ENCODE results near the gene RAD54L. TPM values are rescaled to one million over a fixed set of nuclear protein-coding genes. Genes with fewer than 3 reads are reported as not detected.

Gene RAD54L
- total and polyA plus RNA-seq, 2 of the 4 experiments (the other 2 are of a cell fraction), result 4.8 to 10.6 TPM

DNA sequence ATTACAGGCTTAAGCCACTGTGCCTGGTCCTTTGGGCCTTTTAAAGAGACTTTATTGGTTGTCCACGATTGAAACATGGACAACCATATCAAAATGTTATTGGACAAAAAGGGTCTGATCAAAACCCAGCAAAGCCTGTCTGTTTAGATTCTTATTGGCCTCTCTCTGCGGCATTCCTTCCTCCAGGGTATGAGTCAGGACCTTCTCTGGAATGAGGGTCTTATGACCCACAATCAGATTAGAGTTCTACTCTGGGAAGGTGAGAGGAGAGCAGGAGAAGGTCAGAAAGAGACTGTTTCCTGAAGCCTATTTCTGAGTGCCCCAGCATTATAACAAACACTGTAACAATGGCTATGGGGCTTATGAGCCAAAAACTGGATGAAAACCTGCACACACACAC lies 36.5 kb upstream of the RAD54L start:
- H3K79me1 ChIP-seq (ENCODE audit: low read depth in 1 of 2, low read length in 2 of 2), result no peaks in the 10 kb centered on the region; a peak in 1 of 4 replicates
- no peak overlapping the region for H2AK9ac ChIP-seq (replicated peaks; ENCODE audit: low read depth, low read length, poor library complexity)
- in situ Hi-C loops (cut with MboI; ENCODE audit: low sequenced_read_pairs) (no loop called here), intact Hi-C loops (cut with micrococcal nuclease) (no loop called here), dilution Hi-C loops (cut with HindIII; ENCODE audit: low sequenced_read_pairs, unreplicated experiment) (no loop called here)
- peaks cover 2% of the 10 kb centered on the region; the same call in 1 of the 2 replicates for H3K4me1 ChIP-seq (ENCODE audit: control insufficient read depth, insufficient read depth, low read length)
- no peak overlapping the region for H2BK5ac ChIP-seq (ENCODE audit: low read depth, low read length, poor library complexity, severe bottlenecking)
- H3K4ac ChIP-seq (ENCODE audit: low read depth, low read length), result no peak overlapping the region
- H3K36me3 ChIP-seq (ENCODE audit: control insufficient read depth, insufficient read depth, low read length), result no peaks in the 10 kb centered on the region
- ChIA-PET POLR2A (ENCODE audit: unreplicated experiment) (no interaction called here), CTCF (interaction anchor here (1.1 kb wide), 1 partner anchor 13 kb away, joined by 4 read pairs; no protein-coding TSS in a partner anchor)
- H3K4me3 ChIP-seq (ENCODE audit: insufficient read depth, low read depth, low read length), result no peak overlapping the region
- H4K20me1 ChIP-seq (ENCODE audit: insufficient read depth, low read length), result no peaks in the 10 kb centered on the region
- H2AK5ac ChIP-seq (ENCODE audit: low read depth, low read length), result no peak overlapping the region
- H2BK15ac ChIP-seq (ENCODE audit: low read depth, low read length), result no peak overlapping the region
- WGBS, 2 experiments (ENCODE audit: extremely low coverage in 2 of 2, insufficient read length in 1 of 2), result 60% methylated on average over 1 of the region's 2 CpGs; no CpG with 5 or more reads in 1 of the 2 experiments
- H3K23ac ChIP-seq (ENCODE audit: low read depth, low read length), result no peak overlapping the region
- no peak for DNase-seq
- no TSS peak for BruUV-seq (replicated peaks)
- H3K9me3 ChIP-seq (ENCODE audit: control insufficient read depth, insufficient read depth, low read length), result no peaks in the 10 kb centered on the region
- H3K14ac ChIP-seq (replicated peaks; ENCODE audit: low read depth, low read length), result no peak overlapping the region
- H3K18ac ChIP-seq (ENCODE audit: low read depth, low read length), result no peak overlapping the region
- no peak overlapping the region for H3K4me2 ChIP-seq (ENCODE audit: low read depth, low read length)
- H2BK120ac ChIP-seq (ENCODE audit: low read depth, low read length), result no peak overlapping the region
- no peak overlapping the region for H3K27ac ChIP-seq (ENCODE audit: insufficient read depth, low read length)
- no peak overlapping the region for H3K9ac ChIP-seq (ENCODE audit: low read depth, low read length)
- H4K91ac ChIP-seq (ENCODE audit: insufficient read depth, low read depth, low read length), result no peak overlapping the region
- no peak overlapping the region for H4K5ac ChIP-seq (ENCODE audit: low read depth, low read length)
- no peak for ATAC-seq (ENCODE audit: low read depth)
- TF ChIP-seq, protein P1, sequence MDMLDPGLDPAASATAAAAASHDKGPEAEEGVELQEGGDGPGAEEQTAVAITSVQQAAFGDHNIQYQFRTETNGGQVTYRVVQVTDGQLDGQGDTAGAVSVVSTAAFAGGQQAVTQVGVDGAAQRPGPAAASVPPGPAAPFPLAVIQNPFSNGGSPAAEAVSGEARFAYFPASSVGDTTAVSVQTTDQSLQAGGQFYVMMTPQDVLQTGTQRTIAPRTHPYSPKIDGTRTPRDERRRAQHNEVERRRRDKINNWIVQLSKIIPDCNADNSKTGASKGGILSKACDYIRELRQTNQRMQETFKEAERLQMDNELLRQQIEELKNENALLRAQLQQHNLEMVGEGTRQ (IDR thresholded peaks at IDR 0.05; ENCODE audit: low read depth, low read length), result no peak
- TF ChIP-seq CEBPB (IDR thresholded peaks at IDR 0.05; ENCODE audit: low read depth, low read length) (no peak), BHLHE40 (IDR thresholded peaks at IDR 0.05; ENCODE audit: low read depth, low read length) (no peak), MXI1 (IDR thresholded peaks at IDR 0.05; ENCODE audit: borderline replicate concordance, low read depth, low read length) (no peak), RAD21 (IDR thresholded peaks at IDR 0.05; ENCODE audit: low read length) (no peak), MAZ (IDR thresholded peaks at IDR 0.05; ENCODE audit: borderline replicate concordance, low read depth, low read length) (no peak), MAFK (IDR thresholded peaks at IDR 0.05; ENCODE audit: low read depth, low read length) (no peak), ELK1 (IDR thresholded peaks at IDR 0.05; ENCODE audit: borderline replicate concordance, low read depth, low read length) (no peak), NFE2L2 (IDR thresholded peaks at IDR 0.05; ENCODE audit: low read depth, low read length) (no peak), SMC3 (IDR thresholded peaks at IDR 0.05; ENCODE audit: low read depth, low read length) (no peak), RFX5 (IDR thresholded peaks at IDR 0.05; ENCODE audit: low read depth, low read length) (no peak), FOS (IDR thresholded peaks at IDR 0.05; ENCODE audit: low read depth, low read length) (no peak), CHD1 (IDR thresholded peaks at IDR 0.05; ENCODE audit: low read depth, low read length) (no peak), POLR2A (IDR thresholded peaks at IDR 0.05; ENCODE audit: low read depth, low read length) (no peak), RCOR1 (IDR thresholded peaks at IDR 0.05; ENCODE audit: insufficient replicate concordance, low read length) (no peak)
- TF ChIP-seq, protein P2, sequence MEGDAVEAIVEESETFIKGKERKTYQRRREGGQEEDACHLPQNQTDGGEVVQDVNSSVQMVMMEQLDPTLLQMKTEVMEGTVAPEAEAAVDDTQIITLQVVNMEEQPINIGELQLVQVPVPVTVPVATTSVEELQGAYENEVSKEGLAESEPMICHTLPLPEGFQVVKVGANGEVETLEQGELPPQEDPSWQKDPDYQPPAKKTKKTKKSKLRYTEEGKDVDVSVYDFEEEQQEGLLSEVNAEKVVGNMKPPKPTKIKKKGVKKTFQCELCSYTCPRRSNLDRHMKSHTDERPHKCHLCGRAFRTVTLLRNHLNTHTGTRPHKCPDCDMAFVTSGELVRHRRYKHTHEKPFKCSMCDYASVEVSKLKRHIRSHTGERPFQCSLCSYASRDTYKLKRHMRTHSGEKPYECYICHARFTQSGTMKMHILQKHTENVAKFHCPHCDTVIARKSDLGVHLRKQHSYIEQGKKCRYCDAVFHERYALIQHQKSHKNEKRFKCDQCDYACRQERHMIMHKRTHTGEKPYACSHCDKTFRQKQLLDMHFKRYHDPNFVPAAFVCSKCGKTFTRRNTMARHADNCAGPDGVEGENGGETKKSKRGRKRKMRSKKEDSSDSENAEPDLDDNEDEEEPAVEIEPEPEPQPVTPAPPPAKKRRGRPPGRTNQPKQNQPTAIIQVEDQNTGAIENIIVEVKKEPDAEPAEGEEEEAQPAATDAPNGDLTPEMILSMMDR (conservative IDR thresholded peaks at IDR 0.05; ENCODE audit: low read depth, low read length), result no peak
- no peaks in the 10 kb centered on the region for H3K27me3 ChIP-seq (ENCODE audit: control insufficient read depth, insufficient read depth, low read length)
- no peak overlapping the region for H2BK20ac ChIP-seq (ENCODE audit: low read depth, low read length)
- no peak overlapping the region for H3K56ac ChIP-seq (ENCODE audit: extremely low read depth, insufficient read depth, low read length)
- H3K9me1 ChIP-seq (ENCODE audit: insufficient read depth, low read length), result no peaks in the 10 kb centered on the region
- no peak overlapping the region for H4K8ac ChIP-seq (ENCODE audit: low read depth in 2 of 2, low read length in 2 of 2)
- H2AFZ ChIP-seq (replicated peaks; ENCODE audit: low read length, poor library complexity), result no peak overlapping the region
